Panc1 (cell line): ENCODE data around the gene GALNT18.

Experiments used
- CTCF ChIP-seq: fragments of 450-650 bp; IDR thresholded peaks from 2 replicates; pipeline ENCODE4 v1.5.1; 2017; ENCODE audit warnings: mild to moderate bottlenecking
- POLR2AphosphoS5 ChIP-seq: IDR thresholded peaks from 2 replicates; pipeline ENCODE4 v1.6.1; 2012; ENCODE audit warnings: mild to moderate bottlenecking, low read depth, low read length, moderate library complexity

- TF ChIP-seq POLR2AphosphoS5 (no peak), CTCF (no peak)
Measured at GRCh38 chr11:11532574-11532973, 89.2 kb downstream of the GALNT18 start.
